ENCODE data around the gene PDE8B. TPM values are rescaled to one million over a fixed set of nuclear protein-coding genes. Genes with fewer than 3 reads are reported as not detected.

The PDE8B gene
- total and polyA plus RNA-seq, 9 donors = 0.73 to 26.7 (median 6.4) TPM

- intact Hi-C loops (cut with DNase I) = no loop called here
- Histone ChIP-seq H3K4me1 (ENCODE audit: insufficient read depth) (no peaks in the 10 kb centered on the region), H3K27me3 (no peaks in the 10 kb centered on the region), H3K36me3 (no peaks in the 10 kb centered on the region), H3K27ac (no peak overlapping the region), H3K9me3 (no peaks in the 10 kb centered on the region), H3K4me3 (no peak overlapping the region)
- TF ChIP-seq, protein P1, sequence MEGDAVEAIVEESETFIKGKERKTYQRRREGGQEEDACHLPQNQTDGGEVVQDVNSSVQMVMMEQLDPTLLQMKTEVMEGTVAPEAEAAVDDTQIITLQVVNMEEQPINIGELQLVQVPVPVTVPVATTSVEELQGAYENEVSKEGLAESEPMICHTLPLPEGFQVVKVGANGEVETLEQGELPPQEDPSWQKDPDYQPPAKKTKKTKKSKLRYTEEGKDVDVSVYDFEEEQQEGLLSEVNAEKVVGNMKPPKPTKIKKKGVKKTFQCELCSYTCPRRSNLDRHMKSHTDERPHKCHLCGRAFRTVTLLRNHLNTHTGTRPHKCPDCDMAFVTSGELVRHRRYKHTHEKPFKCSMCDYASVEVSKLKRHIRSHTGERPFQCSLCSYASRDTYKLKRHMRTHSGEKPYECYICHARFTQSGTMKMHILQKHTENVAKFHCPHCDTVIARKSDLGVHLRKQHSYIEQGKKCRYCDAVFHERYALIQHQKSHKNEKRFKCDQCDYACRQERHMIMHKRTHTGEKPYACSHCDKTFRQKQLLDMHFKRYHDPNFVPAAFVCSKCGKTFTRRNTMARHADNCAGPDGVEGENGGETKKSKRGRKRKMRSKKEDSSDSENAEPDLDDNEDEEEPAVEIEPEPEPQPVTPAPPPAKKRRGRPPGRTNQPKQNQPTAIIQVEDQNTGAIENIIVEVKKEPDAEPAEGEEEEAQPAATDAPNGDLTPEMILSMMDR (IDR thresholded peaks at IDR 0.05) = no peak
- no peak for TF ChIP-seq EP300 (IDR thresholded peaks at IDR 0.05)
- no peak for TF ChIP-seq POLR2A (IDR thresholded peaks at IDR 0.05)
- WGBS, 3 donors = 74 to 89% (median 84%) methylated on average over 3 of the region's 3 CpGs
- DNase-seq = no peak
Measured at GRCh38 chr5:77281969-77282336, 71.5 kb downstream of the PDE8B start.

DNA sequence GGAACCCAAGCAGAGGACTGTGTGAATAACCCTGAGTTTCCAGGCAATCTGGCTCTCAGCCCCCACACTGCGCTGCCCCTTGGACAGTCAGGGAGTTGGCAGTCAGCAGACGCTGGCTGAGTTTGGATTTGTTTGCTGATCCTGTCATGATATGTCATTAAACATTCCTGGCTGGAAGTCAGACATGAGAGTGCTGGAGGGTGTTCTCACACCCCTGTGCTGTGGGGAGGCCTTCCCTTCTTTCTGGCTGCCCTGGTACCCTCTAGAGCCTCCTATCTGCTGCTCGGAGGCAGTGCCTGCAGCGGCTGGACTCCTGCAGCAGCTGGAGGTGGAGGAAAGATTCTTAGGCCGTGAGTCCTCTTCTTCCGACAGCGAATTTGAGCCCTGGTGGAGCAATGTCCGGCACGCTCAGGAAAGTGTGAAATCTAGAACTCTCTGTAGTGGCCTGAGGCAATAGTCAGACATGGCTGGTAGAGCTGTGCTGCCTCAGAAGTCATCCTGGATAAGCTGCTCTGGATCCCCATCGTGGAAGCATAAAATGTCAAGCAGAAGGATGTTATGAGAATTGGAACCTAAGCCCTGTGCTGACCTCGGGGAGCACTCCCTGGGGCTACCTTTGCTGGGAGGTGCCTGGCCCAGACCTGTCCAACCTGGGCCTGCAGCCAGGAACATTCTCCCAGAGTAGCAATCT, 72.0 kb downstream of the PDE8B start:
- no peaks in the 10 kb centered on the region for H3K9me3 ChIP-seq
- WGBS, 3 donors = 69 to 74% (median 70%) methylated on average over 11 of the region's 11 CpGs
- no peaks in the 10 kb centered on the region for H3K27me3 ChIP-seq
- H3K4me3 ChIP-seq = no peak overlapping the region
- H3K36me3 ChIP-seq = no peaks in the 10 kb centered on the region
- DNase-seq = no peak
- H3K27ac ChIP-seq = no peak overlapping the region
- intact Hi-C loops (cut with DNase I) = no loop called here
- no peak for TF ChIP-seq POLR2A (IDR thresholded peaks at IDR 0.05)
- no peak for TF ChIP-seq EP300 (IDR thresholded peaks at IDR 0.05)
- TF ChIP-seq, protein P1 (IDR thresholded peaks at IDR 0.05) = no peak
- H3K4me1 ChIP-seq (ENCODE audit: insufficient read depth) = no peaks in the 10 kb centered on the region

DNA sequence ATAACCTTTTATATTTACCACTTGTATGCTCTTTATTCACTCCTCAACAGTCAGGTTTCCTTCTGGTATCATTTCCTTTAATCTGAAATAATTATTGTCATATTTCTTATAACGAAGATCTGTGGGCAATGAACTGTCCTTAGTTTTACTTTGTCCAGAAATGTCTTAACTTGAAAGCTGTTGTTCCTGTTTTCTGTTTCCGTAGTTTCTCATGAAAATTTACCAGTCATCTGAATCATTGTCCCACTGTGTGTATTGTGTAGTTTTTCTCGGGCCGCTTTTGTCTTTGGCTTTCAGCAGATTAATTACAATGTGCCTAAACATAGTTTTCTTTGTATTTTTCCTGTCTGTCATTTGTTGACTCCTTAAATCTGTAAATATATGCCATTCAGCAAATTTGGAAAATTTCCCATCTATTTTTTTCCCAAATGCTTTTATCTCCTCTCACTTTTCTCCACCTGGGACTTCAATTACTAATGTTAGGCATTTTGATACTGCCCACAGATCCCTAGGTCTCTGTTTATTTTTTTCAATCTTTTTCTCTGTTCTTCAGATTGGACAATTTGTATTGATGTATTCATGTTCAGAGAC, 74.9 kb downstream of the PDE8B start:
- no peak overlapping the region for H3K4me3 ChIP-seq
- no peaks in the 10 kb centered on the region for H3K27me3 ChIP-seq
- WGBS, 3 donors = 81 to 87% (median 85%) methylated on average over 4 of the region's 4 CpGs
- H3K27ac ChIP-seq = no peak overlapping the region
- intact Hi-C loops (cut with DNase I) = no loop called here
- H3K4me1 ChIP-seq (ENCODE audit: insufficient read depth) = no peaks in the 10 kb centered on the region
- TF ChIP-seq, protein P1 (IDR thresholded peaks at IDR 0.05) = no peak
- no peaks in the 10 kb centered on the region for H3K9me3 ChIP-seq
- H3K36me3 ChIP-seq = no peaks in the 10 kb centered on the region
- DNase-seq = no peak

DNA sequence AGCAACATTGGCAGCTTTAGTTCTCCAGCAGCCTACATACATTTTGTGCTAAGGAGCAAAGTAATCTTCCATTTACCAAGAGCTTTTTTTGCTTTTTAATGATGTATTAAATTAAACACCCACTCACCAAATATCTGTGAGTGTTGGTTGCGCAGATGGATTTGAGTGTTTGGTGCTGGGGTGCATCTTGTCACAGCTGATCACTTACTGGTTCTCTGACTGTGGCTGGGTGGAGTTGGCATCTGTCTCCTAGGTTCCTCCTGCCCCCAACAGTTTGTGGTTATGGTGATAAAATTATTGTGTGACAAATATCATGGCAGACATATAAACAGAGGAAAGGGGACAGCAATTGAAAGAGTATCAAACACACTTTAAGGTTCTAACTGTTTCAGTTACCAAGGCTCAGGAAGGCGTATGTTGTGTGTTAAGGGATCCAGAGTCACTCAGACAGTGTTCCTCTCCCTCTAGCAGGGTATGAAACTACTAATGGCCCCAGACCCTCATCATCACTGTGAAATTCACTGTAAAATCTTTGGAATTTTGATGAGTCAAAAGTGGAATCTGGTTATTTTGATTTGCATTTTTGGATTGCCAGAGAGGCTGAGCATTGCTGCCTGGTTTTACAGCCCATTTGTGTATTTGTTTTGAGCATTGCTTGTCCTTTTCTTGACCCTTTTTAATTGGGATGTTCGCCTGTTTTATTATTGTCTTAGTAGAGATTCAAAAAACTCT, 81.7 kb downstream of the PDE8B start:
- Histone ChIP-seq H3K4me3 (no peak overlapping the region), H3K36me3 (no peaks in the 10 kb centered on the region), H3K4me1 (ENCODE audit: insufficient read depth) (no peaks in the 10 kb centered on the region), H3K9me3 (no peaks in the 10 kb centered on the region), H3K27me3 (no peaks in the 10 kb centered on the region), H3K27ac (no peak overlapping the region)
- TF ChIP-seq, protein P1 (IDR thresholded peaks at IDR 0.05) = no peak
- TF ChIP-seq EP300 (IDR thresholded peaks at IDR 0.05) = no peak
- TF ChIP-seq POLR2A (IDR thresholded peaks at IDR 0.05) = no peak
- intact Hi-C loops (cut with DNase I) = no loop called here
- WGBS, 3 donors = 53 to 67% (median 66%) methylated on average over 3 of the region's 3 CpGs
- DNase-seq = no peak

Measured in ovary (tissue), 9 donors.